Thyroid gland (tissue), 4 donors: ENCODE results near the gene POFUT1. TPM values are rescaled to one million over a fixed set of nuclear protein-coding genes. Genes with fewer than 3 reads are reported as not detected.

Experiments
- DNase-seq, 2 donors: peaks; one replicate each; pipeline ENCODE4 v3.0.0-alpha.2; 2019
- H3K27ac ChIP-seq, 3 donors: fragments of 200-600 bp; sonication (generic); 1 replicate in 2 of 3; 2 replicates in 1 of 3; pipeline ENCODE4 v1.5.1; 2016 to 2019; ENCODE audit warnings: mild to moderate bottlenecking in 1 of 3, moderate library complexity in 1 of 3
- H3K27me3 ChIP-seq: fragments of 200-600 bp; sonication (generic); one replicate; pipeline ENCODE4 v1.5.1; 2019
- H3K36me3 ChIP-seq, 2 donors: fragments of 200-600 bp; sonication (generic); one replicate each; pipeline ENCODE4 v1.5.1; 2016 to 2019
- H3K4me1 ChIP-seq, 2 donors: fragments of 200-600 bp; sonication (generic); one replicate each; pipeline ENCODE4 v1.5.1; 2017 to 2019
- H3K4me3 ChIP-seq, 3 donors: fragments of 200-600 bp; sonication (generic); replicated peaks in 1 of 3; 1 replicate in 2 of 3; 2 replicates in 1 of 3; pipeline ENCODE4 v1.5.1; 2016; ENCODE audit warnings: mild to moderate bottlenecking in 1 of 3
- H3K9me3 ChIP-seq: fragments of 200-600 bp; sonication (generic); one replicate; pipeline ENCODE4 v1.5.1; 2017
- CTCF ChIP-seq, 6 experiments: fragments of 200-600 bp in 3 of 6; fragments of 450-650 bp in 3 of 6; sonication (generic) in 3 of 6; IDR thresholded peaks; one replicate each; pipeline ENCODE4 v1.5.1; 2016 to 2019; ENCODE audit warnings: antibody characterized with exemption in 6 of 6, mild to moderate bottlenecking in 2 of 6, inconsistent platforms in 1 of 6, moderate library complexity in 1 of 6
- POLR2A ChIP-seq, 2 donors: fragments of 450-650 bp; IDR thresholded peaks; one replicate each; pipeline ENCODE4 v1.6.1; 2017; ENCODE audit warnings: antibody characterized with exemption in 2 of 2, mild to moderate bottlenecking in 2 of 2, moderate library complexity in 1 of 2
- WGBS, 2 donors: methylation state at CpG; one replicate each; pipeline ENCODE4 v1.1.5; 2017; 5-methylcytosine and 5-hydroxymethylcytosine counted together
- intact Hi-C: fragments of 100-400 bp; cut with DNase I; formaldehyde crosslinking; loops from one replicate; pipeline ENCODE4 v1.15.1; 2023
- total RNA-seq, 4 donors: library from RNA; depleted of rRNA; stranded (reverse); fragments of >200 nt; gene quantifications; one replicate each; pipeline ENCODE4 v1.2.3, GENCODE V29; 2016

The POFUT1 gene
- total RNA-seq, 4 donors from 2014 or later, result 35.1 to 40.5 (median 38.5) TPM

- no peak overlapping the region for H3K4me3 ChIP-seq
- intact Hi-C loops, result no loop called here
- no peaks in the 10 kb centered on the region for H3K27me3 ChIP-seq
- peaks cover 0 to 9% of the 10 kb centered on the region in 2 donors for H3K4me1 ChIP-seq
- TF ChIP-seq CTCF (IDR thresholded peaks at IDR 0.05) (no peak), POLR2A (IDR thresholded peaks at IDR 0.05) (no peak)
- peaks cover 2 to 16% of the 10 kb centered on the region in 2 donors for H3K36me3 ChIP-seq
- no peak for DNase-seq
- 95 to 97% methylated on average over 3 of the region's 3 CpGs for WGBS, 2 donors
- H3K9me3 ChIP-seq, result no peaks in the 10 kb centered on the region
- no peak overlapping the region for H3K27ac ChIP-seq
These were observed 8.0 kb downstream of the POFUT1 start for GRCh38 chr20:32215729-32216128.

GRCh38 chr20:32216179-32217142, 8.8 kb downstream of the POFUT1 start:
- Histone ChIP-seq H3K27ac (no peak overlapping the region), H3K4me3 (no peak overlapping the region), H3K36me3 (peaks cover 0 to 18% of the 10 kb centered on the region in 2 donors), H3K9me3 (no peaks in the 10 kb centered on the region), H3K4me1 (peaks cover 0 to 9% of the 10 kb centered on the region in 2 donors), H3K27me3 (no peaks in the 10 kb centered on the region)
- intact Hi-C loops, result no loop called here
- no peak for DNase-seq
- TF ChIP-seq POLR2A (IDR thresholded peaks at IDR 0.05) (no peak), CTCF (IDR thresholded peaks at IDR 0.05) (no peak)
- 90 to 94% methylated on average over 13 of the region's 13 CpGs for WGBS, 2 donors

GRCh38 chr20:32218156-32218900, 10.6 kb downstream of the POFUT1 start:
- Histone ChIP-seq H3K4me3 (no peak overlapping the region), H3K36me3 (peaks cover 9 to 27% of the 10 kb centered on the region in 2 donors), H3K4me1 (peaks cover 0 to 9% of the 10 kb centered on the region in 2 donors), H3K27me3 (no peaks in the 10 kb centered on the region), H3K9me3 (no peaks in the 10 kb centered on the region), H3K27ac (peak overlapping the region in 1 of 3 donors; percentile 2)
- DNase-seq, result no peak
- TF ChIP-seq CTCF (IDR thresholded peaks at IDR 0.05) (no peak), POLR2A (IDR thresholded peaks at IDR 0.05) (no peak)
- intact Hi-C loops, result no loop called here
- WGBS, 2 donors, result 82 to 88% methylated on average over 5 of the region's 5 CpGs

GRCh38 chr20:32224463-32224862, 16.8 kb downstream of the POFUT1 start:
- no peaks in the 10 kb centered on the region for H3K4me1 ChIP-seq
- no peak overlapping the region for H3K27ac ChIP-seq
- peaks cover 18 to 25% of the 10 kb centered on the region in 2 donors for H3K36me3 ChIP-seq
- WGBS, 2 donors, result 87 to 90% methylated on average over 4 of the region's 4 CpGs
- H3K9me3 ChIP-seq, result no peaks in the 10 kb centered on the region
- H3K27me3 ChIP-seq, result no peaks in the 10 kb centered on the region
- no peak overlapping the region for H3K4me3 ChIP-seq
- TF ChIP-seq CTCF (IDR thresholded peaks at IDR 0.05) (no peak), POLR2A (IDR thresholded peaks at IDR 0.05) (no peak)
- intact Hi-C loops, result no loop called here
- no peak for DNase-seq
